A549 (cell line): ENCODE measurements around the gene UROC1. TPM values are rescaled to one million over a fixed set of nuclear protein-coding genes. Genes with fewer than 3 reads are reported as not detected.

Source experiments
- ATAC-seq, 2 experiments: fragments of 200-7000 bp in 1 of 2; fragments of >200 bp in 1 of 2; cut with Nextera tagmentation in 1 of 2; cut with Tn5 transposase in 1 of 2; 3 replicates each; pipeline versions ENCODE4 v1.8.0 to v1.9.1; 2018 to 2020; ENCODE audit warnings: mild to moderate bottlenecking in 1 of 2, moderate library complexity in 1 of 2
- CTCF ChIA-PET: fragments of 300-600 bp; sonication (Branson Sonifier 250); formaldehyde crosslinking; extraction: SDS; loops from one replicate; lab custom pipeline; 2021; ENCODE audit warnings: antibody characterized with exemption, inconsistent platforms; lab: Yijun Ruan, JAX
- POLR2A ChIA-PET: fragments of 350-600 bp; formaldehyde crosslinking; extraction: SDS; loops from one replicate; lab custom pipeline; 2021; ENCODE audit warnings: antibody characterized with exemption, inconsistent platforms; lab: Yijun Ruan, JAX
- DNase-seq, 2 experiments: peaks; one replicate each; pipeline versions ENCODE4 v3.0.0 to v3.0.0-alpha.2; 2011 to 2016; ENCODE audit warnings: low read depth in 1 of 2, low spot score in 1 of 2
- FAIRE-seq: peaks from 2 replicates; lab custom pipeline; 2011; peaks lifted over from hg19 to GRCh38; lab: Jason Lieb, UNC
- H3K27ac ChIP-seq, 2 experiments: fragments of >200 bp; sonication (Bioruptor Twin); formaldehyde crosslinking; 3 replicates each; pipeline ENCODE4 v1.5.1; 2016 to 2017
- H3K4me1 ChIP-seq: fragments of >200 bp; sonication (Bioruptor Twin); formaldehyde crosslinking; 3 replicates; pipeline ENCODE4 v1.6.1; 2016
- H3K4me2 ChIP-seq: fragments of >200 bp; sonication (Bioruptor Twin); formaldehyde crosslinking; 3 replicates; pipeline ENCODE4 v1.6.1; 2016
- H3K4me3 ChIP-seq: fragments of >200 bp; sonication (Bioruptor Twin); formaldehyde crosslinking; 3 replicates; pipeline ENCODE4 v1.5.1; 2016
- H3K9me3 ChIP-seq: fragments of >200 bp; sonication (Bioruptor Twin); formaldehyde crosslinking; 3 replicates; pipeline ENCODE4 v1.6.1; 2016
- ATOH8 ChIP-seq: fragments of 250-450 bp; sonication (Bioruptor Pico); IDR thresholded peaks from 2 replicates; pipeline ENCODE4 v1.5.0; 2020; ENCODE audit warnings: low read depth, mild to moderate bottlenecking, moderate library complexity
- BCL3 ChIP-seq: fragments of >200 bp; sonication (Bioruptor Twin); formaldehyde crosslinking; IDR thresholded peaks from 3 replicates; pipeline ENCODE4 v1.6.1; 2016
- CBX8 ChIP-seq: fragments of 200-600 bp; sonication (generic); IDR thresholded peaks from 2 replicates; pipeline ENCODE4 v1.6.1; 2016
- CHD4 ChIP-seq: fragments of 200-600 bp; sonication (generic); IDR thresholded peaks from 2 replicates; pipeline ENCODE4 v1.6.1; 2016; ENCODE audit warnings: antibody characterized with exemption, mild to moderate bottlenecking, borderline replicate concordance
- E2F6 ChIP-seq: IDR thresholded peaks from 2 replicates; pipeline ENCODE4 v1.6.1; 2012; ENCODE audit warnings: low read depth, borderline replicate concordance
- EHMT2 ChIP-seq: fragments of 200-600 bp; sonication (generic); IDR thresholded peaks from 2 replicates; pipeline ENCODE4 v1.6.1; 2016; ENCODE audit warnings: antibody characterized with exemption, low read depth, mild to moderate bottlenecking, moderate library complexity
- ELK1 ChIP-seq: fragments of 150-350 bp; IDR thresholded peaks from 2 replicates; pipeline ENCODE4 v1.6.1; 2014; ENCODE audit warnings: low read depth, mild to moderate bottlenecking, low read length
- FOSB ChIP-seq: fragments of 250-450 bp; sonication (Bioruptor Pico); IDR thresholded peaks from 2 replicates; pipeline ENCODE4 v1.5.0; 2020; ENCODE audit warnings: mild to moderate bottlenecking, moderate library complexity
- FOSL2 ChIP-seq, 2 experiments: fragments of 450-650 bp in 1 of 2; fragments of >200 bp in 1 of 2; sonication (Bioruptor Twin) in 1 of 2; formaldehyde crosslinking; IDR thresholded peaks; 2 replicates each; pipeline versions ENCODE4 v1.5.0 to v1.6.1; 2016 to 2020; ENCODE audit warnings: mild to moderate bottlenecking in 1 of 2, moderate library complexity in 1 of 2
- HDAC2 ChIP-seq: fragments of 200-600 bp; sonication (generic); IDR thresholded peaks from 2 replicates; pipeline ENCODE4 v1.6.1; 2016
- HOXA7 ChIP-seq: fragments of 250-450 bp; sonication (Bioruptor Pico); IDR thresholded peaks from 2 replicates; pipeline ENCODE4 v1.5.0; 2020; ENCODE audit warnings: mild to moderate bottlenecking, moderate library complexity
- HOXB13 ChIP-seq: fragments of 250-450 bp; sonication (Bioruptor Pico); IDR thresholded peaks from 2 replicates; pipeline ENCODE4 v1.5.0; 2020; ENCODE audit warnings: low read depth, mild to moderate bottlenecking, moderate library complexity
- KDM1A ChIP-seq: fragments of 200-600 bp; sonication (generic); IDR thresholded peaks from 2 replicates; pipeline ENCODE4 v1.6.1; 2016; ENCODE audit warnings: low read depth, mild to moderate bottlenecking
- MAZ ChIP-seq: fragments of 150-350 bp; IDR thresholded peaks from 2 replicates; pipeline ENCODE4 v1.6.1; 2014; ENCODE audit warnings: antibody characterized with exemption, low read depth, low read length, borderline replicate concordance
- NPAS2 ChIP-seq: fragments of 250-450 bp; sonication (Bioruptor Pico); IDR thresholded peaks from 2 replicates; pipeline ENCODE4 v1.8.0; 2022; ENCODE audit warnings: mild to moderate bottlenecking, moderate library complexity, borderline replicate concordance
- NR3C1 ChIP-seq: fragments of >200 bp; sonication (Bioruptor Twin); formaldehyde crosslinking; IDR thresholded peaks from 3 replicates; pipeline ENCODE4 v1.6.1; 2017
- POLR2A ChIP-seq: IDR thresholded peaks from 2 replicates; pipeline ENCODE4 v1.6.1; 2012; ENCODE audit warnings: mild to moderate bottlenecking, low read length
- RARB ChIP-seq: fragments of 250-450 bp; sonication (Bioruptor Pico); IDR thresholded peaks from 2 replicates; pipeline ENCODE4 v1.8.0; 2021; ENCODE audit warnings: mild to moderate bottlenecking, moderate library complexity
- RFX5 ChIP-seq: fragments of 450-650 bp; IDR thresholded peaks from 2 replicates; pipeline ENCODE4 v1.7.1; 2014; ENCODE audit warnings: antibody characterized with exemption, mild to moderate bottlenecking, moderate library complexity
- RNF2 ChIP-seq: fragments of 200-600 bp; sonication (generic); IDR thresholded peaks from 2 replicates; pipeline ENCODE4 v1.6.1; 2016; ENCODE audit warnings: low read depth, mild to moderate bottlenecking, antibody characterized with exemption, moderate library complexity, borderline replicate concordance
- TP53 ChIP-seq: fragments of 250-450 bp; sonication (Bioruptor Pico); IDR thresholded peaks from 2 replicates; pipeline ENCODE4 v1.5.0; 2021; ENCODE audit warnings: mild to moderate bottlenecking, moderate library complexity
- USF2 ChIP-seq: fragments of 450-650 bp; IDR thresholded peaks from 2 replicates; pipeline ENCODE4 v1.6.1; 2014; ENCODE audit warnings: antibody characterized with exemption
- ZC3H11A ChIP-seq: fragments of 450-650 bp; IDR thresholded peaks from 2 replicates; pipeline ENCODE4 v1.6.1; 2014; ENCODE audit warnings: antibody characterized with exemption, mild to moderate bottlenecking
- WGBS: methylation state at CpG from one replicate; pipeline ENCODE4 v1.1.6; 2017; ENCODE audit errors: missing lambda C conversion rate; 5-methylcytosine and 5-hydroxymethylcytosine counted together
- polyA plus RNA-seq, 4 experiments: library from polyadenylated mRNA; depleted of rRNA in 3 of 4; stranded (reverse); fragments of >200 nt; fragmentation: RNase III in 1 of 4; extraction: RNeasy Plus Mini Kit Qiagen cat#74134 plus additional on column Dnase treatment in 1 of 4; gene quantifications; 2 replicates in 3 of 4; 3 replicates in 1 of 4; pipeline ENCODE4 v1.2.3, GENCODE V29; 2011 to 2017

Gene UROC1
- polyA plus RNA-seq, 2 of the 4 experiments (the other 2 are of a cell fraction): not detected

GRCh38 chr3:126554560-126555525 lies 37.3 kb upstream of the UROC1 start:
- TF ChIP-seq BCL3 (no peak), HDAC2 (no peak), CHD4 (no peak), E2F6 (no peak), RARB (CRISPR knock-in tag) (no peak), EHMT2 (no peak), ELK1 (no peak), TP53 (no peak), HOXB13 (CRISPR knock-in tag) (no peak), HOXA7 (CRISPR knock-in tag) (no peak), ATOH8 (CRISPR knock-in tag) (no peak), RNF2 (no peak), NPAS2 (no peak)
- H3K4me3 ChIP-seq: no peak overlapping the region
- FAIRE-seq (no peak), DNase-seq (no peak), ATAC-seq (no peak)
- CTCF ChIA-PET: interaction anchor here (1.3 kb wide), 1 partner anchor 32 kb away, joined by 3 read pairs; no protein-coding TSS in a partner anchor
- H3K27ac ChIP-seq: no peak overlapping the region
- H3K4me2 ChIP-seq: no peak overlapping the region
- POLR2A ChIA-PET: no interaction called here
- no peaks in the 10 kb centered on the region for H3K9me3 ChIP-seq
- WGBS: 82% methylated on average over 6 of the region's 19 CpGs
- H3K4me1 ChIP-seq: no peaks in the 10 kb centered on the region

GRCh38 chr3:126553284-126554084 lies 35.9 kb upstream of the UROC1 start:
- H3K27ac ChIP-seq: no peak overlapping the region

More at GRCh38 chr3:126553284-126554084, 35.9 kb upstream of the UROC1 start:
- no peak for DNase-seq
- Histone ChIP-seq H3K4me2 (no peak overlapping the region), H3K4me1 (no peaks in the 10 kb centered on the region), H3K4me3 (no peak overlapping the region), H3K9me3 (no peaks in the 10 kb centered on the region)
- no peak for ATAC-seq
- ChIA-PET POLR2A (no interaction called here), CTCF (no interaction called here)
- WGBS: 73% methylated on average over 17 of the region's 19 CpGs
- no peak for FAIRE-seq
- TF ChIP-seq MAZ: no peak
- no peak for TF ChIP-seq ZC3H11A
- TF ChIP-seq NR3C1: no peak
- TF ChIP-seq FOSL2 (IDR thresholded peaks at IDR 0.05): no peak
- TF ChIP-seq FOSL2 (CRISPR knock-in tag; IDR thresholded peaks at IDR 0.05): no peak
- no peak for TF ChIP-seq RFX5
- no peak for TF ChIP-seq POLR2A
- TF ChIP-seq CBX8: no peak
- no peak for TF ChIP-seq BCL3
- no peak for TF ChIP-seq EHMT2
- no peak for TF ChIP-seq FOSB
- TF ChIP-seq ELK1: no peak
- no peak for TF ChIP-seq USF2
- TF ChIP-seq HOXA7 (CRISPR knock-in tag): no peak
- TF ChIP-seq KDM1A: no peak
